HEK293 (cell line): Measurements from ENCODE around the gene TMPRSS4.
"Not testable (repeated sequence)": the region's sequence is repeated elsewhere in the genome, so short reads cannot be mapped to it uniquely, and the experiment has no call there.

Experiments used
- CTCF ChIA-PET: fragments of 350-600 bp; formaldehyde crosslinking; extraction: SDS; loops from one replicate; lab custom pipeline; 2021; ENCODE audit warnings: antibody characterized with exemption; lab: Yijun Ruan, JAX
- POLR2A ChIA-PET: fragments of 300-600 bp; formaldehyde crosslinking; extraction: SDS; loops from one replicate; lab custom pipeline; 2020; ENCODE audit warnings: antibody characterized with exemption, inconsistent platforms; lab: Yijun Ruan, JAX
- H3K27ac ChIP-seq: fragments of 200-500 bp; sonication (Bioruptor generic); 2 replicates; pipeline ENCODE4 v1.5.1; 2014; ENCODE audit warnings: low read depth, low read length, control low read depth, inconsistent platforms; ENCODE audit errors: extremely low read depth
- H3K36me3 ChIP-seq, 2 experiments: fragments of 200-500 bp in 1 of 2; sonication (Bioruptor generic) in 1 of 2; 1 replicate in 1 of 2; 2 replicates in 1 of 2; pipeline ENCODE4 v1.5.1; 2014 to 2017; ENCODE audit warnings: inconsistent platforms in 2 of 2, low read length in 2 of 2; ENCODE audit not compliant: control insufficient read depth in 2 of 2, insufficient read depth in 1 of 2
- H3K4me1 ChIP-seq: fragments of 200-500 bp; sonication (Bioruptor generic); 2 replicates; pipeline ENCODE4 v1.5.1; 2014; ENCODE audit warnings: mild to moderate bottlenecking, low read length, inconsistent platforms; ENCODE audit not compliant: control insufficient read depth, insufficient read depth
- H3K4me3 ChIP-seq: 2 replicates; pipeline ENCODE4 v1.5.1; 2011; ENCODE audit warnings: low read depth, mild to moderate bottlenecking, control low read depth, low read length, moderate library complexity
- H3K9me3 ChIP-seq: fragments of 200-500 bp; sonication (Bioruptor generic); 2 replicates; pipeline ENCODE4 v1.5.1; 2014; ENCODE audit warnings: low read depth, low read length, inconsistent platforms; ENCODE audit not compliant: control insufficient read depth, insufficient read depth
- GLIS1 ChIP-seq: fragments of 450-650 bp; formaldehyde crosslinking; IDR thresholded peaks from 2 replicates; pipeline ENCODE4 v1.5.1; 2016; ENCODE audit warnings: missing biosample characterization, missing genetic modification characterization
- KLF7 ChIP-seq: fragments of 450-650 bp; formaldehyde crosslinking; IDR thresholded peaks from 2 replicates; pipeline ENCODE4 v1.5.1; 2016; ENCODE audit warnings: missing biosample characterization, missing genetic modification characterization, borderline replicate concordance
- MZF1 ChIP-seq: fragments of 450-650 bp; formaldehyde crosslinking; IDR thresholded peaks from 2 replicates; pipeline ENCODE4 v1.5.1; 2017; ENCODE audit warnings: missing biosample characterization, missing genetic modification characterization, borderline replicate concordance
- TCF7L2 ChIP-seq: IDR thresholded peaks from 2 replicates; pipeline ENCODE4 v1.6.1; 2011; ENCODE audit warnings: low read depth, mild to moderate bottlenecking, inconsistent platforms, low read length, moderate library complexity, borderline replicate concordance
- ZFP37 ChIP-seq: fragments of 450-650 bp; formaldehyde crosslinking; IDR thresholded peaks from 2 replicates; pipeline ENCODE4 v1.5.1; 2016; ENCODE audit warnings: missing biosample characterization, missing genetic modification characterization
- ZNF133 ChIP-seq: fragments of 450-650 bp; formaldehyde crosslinking; IDR thresholded peaks from 2 replicates; pipeline ENCODE4 v1.5.1; 2016; ENCODE audit warnings: missing biosample characterization, missing genetic modification characterization
- ZNF146 ChIP-seq: fragments of 450-650 bp; formaldehyde crosslinking; IDR thresholded peaks from 2 replicates; pipeline ENCODE4 v1.5.1; 2016; ENCODE audit warnings: missing biosample characterization, missing genetic modification characterization
- ZNF184 ChIP-seq: fragments of 450-650 bp; IDR thresholded peaks from 2 replicates; pipeline ENCODE4 v1.5.1; 2018; ENCODE audit warnings: missing biosample characterization, mild to moderate bottlenecking, missing genetic modification characterization
- ZNF19 ChIP-seq: fragments of 450-650 bp; formaldehyde crosslinking; IDR thresholded peaks from 2 replicates; pipeline ENCODE4; 2016; ENCODE audit warnings: missing biosample characterization, missing genetic modification characterization, low read depth
- ZNF248 ChIP-seq: fragments of 450-650 bp; formaldehyde crosslinking; IDR thresholded peaks from 2 replicates; pipeline ENCODE4 v1.5.1; 2017; ENCODE audit warnings: missing biosample characterization, missing genetic modification characterization
- ZNF610 ChIP-seq: fragments of 450-650 bp; formaldehyde crosslinking; IDR thresholded peaks from 2 replicates; pipeline ENCODE4 v1.5.1; 2016; ENCODE audit warnings: missing biosample characterization, missing genetic modification characterization, borderline replicate concordance
- ZNF660 ChIP-seq: fragments of 450-650 bp; IDR thresholded peaks from 2 replicates; pipeline ENCODE4 v1.5.1; 2018; ENCODE audit warnings: missing biosample characterization, mild to moderate bottlenecking, missing genetic modification characterization
- ZNF843 ChIP-seq: fragments of 450-650 bp; formaldehyde crosslinking; IDR thresholded peaks from 2 replicates; pipeline ENCODE4 v1.5.1; 2016; ENCODE audit warnings: missing biosample characterization, missing genetic modification characterization
- TF ChIP-seq, protein P1 (sequence below): fragments of 450-650 bp; formaldehyde crosslinking; IDR thresholded peaks from 2 replicates; pipeline ENCODE4 v1.5.1; 2016; ENCODE audit warnings: missing biosample characterization, missing genetic modification characterization
- TF ChIP-seq, protein P2 (sequence below): IDR thresholded peaks from 2 replicates; pipeline ENCODE4 v1.6.1; 2011; ENCODE audit warnings: mild to moderate bottlenecking, low read depth, low read length, borderline replicate concordance
- TF ChIP-seq, protein P3 (sequence below): fragments of 450-650 bp; formaldehyde crosslinking; IDR thresholded peaks from 2 replicates; pipeline ENCODE4 v1.5.1; 2017; ENCODE audit warnings: missing biosample characterization, missing genetic modification characterization
- TF ChIP-seq, protein P4 (sequence below): fragments of 450-650 bp; formaldehyde crosslinking; IDR thresholded peaks from 2 replicates; pipeline ENCODE4 v1.5.1; 2017; ENCODE audit warnings: missing biosample characterization, missing genetic modification characterization

Gene TMPRSS4

DNA sequence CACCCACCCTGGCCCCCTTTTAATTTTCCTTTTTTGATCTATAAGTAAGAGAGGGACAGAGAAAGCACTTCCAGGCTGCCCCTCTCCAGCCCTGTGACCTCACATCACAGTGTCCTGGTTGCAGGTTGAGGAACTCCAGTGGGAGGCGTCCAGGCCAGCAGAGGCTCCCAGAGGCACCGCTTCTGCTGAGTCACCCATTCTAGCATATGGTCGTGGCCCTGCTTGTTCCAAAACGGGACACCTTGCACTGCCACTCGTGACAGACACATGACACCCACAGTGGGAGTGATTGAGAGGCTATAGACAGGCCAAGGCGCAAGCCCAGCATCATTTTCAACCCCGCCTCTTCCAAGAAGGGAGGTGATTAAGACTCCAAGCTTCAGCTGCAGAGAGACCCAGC lies 16.0 kb upstream of the TMPRSS4 start (continued):
- TF ChIP-seq, protein P1, sequence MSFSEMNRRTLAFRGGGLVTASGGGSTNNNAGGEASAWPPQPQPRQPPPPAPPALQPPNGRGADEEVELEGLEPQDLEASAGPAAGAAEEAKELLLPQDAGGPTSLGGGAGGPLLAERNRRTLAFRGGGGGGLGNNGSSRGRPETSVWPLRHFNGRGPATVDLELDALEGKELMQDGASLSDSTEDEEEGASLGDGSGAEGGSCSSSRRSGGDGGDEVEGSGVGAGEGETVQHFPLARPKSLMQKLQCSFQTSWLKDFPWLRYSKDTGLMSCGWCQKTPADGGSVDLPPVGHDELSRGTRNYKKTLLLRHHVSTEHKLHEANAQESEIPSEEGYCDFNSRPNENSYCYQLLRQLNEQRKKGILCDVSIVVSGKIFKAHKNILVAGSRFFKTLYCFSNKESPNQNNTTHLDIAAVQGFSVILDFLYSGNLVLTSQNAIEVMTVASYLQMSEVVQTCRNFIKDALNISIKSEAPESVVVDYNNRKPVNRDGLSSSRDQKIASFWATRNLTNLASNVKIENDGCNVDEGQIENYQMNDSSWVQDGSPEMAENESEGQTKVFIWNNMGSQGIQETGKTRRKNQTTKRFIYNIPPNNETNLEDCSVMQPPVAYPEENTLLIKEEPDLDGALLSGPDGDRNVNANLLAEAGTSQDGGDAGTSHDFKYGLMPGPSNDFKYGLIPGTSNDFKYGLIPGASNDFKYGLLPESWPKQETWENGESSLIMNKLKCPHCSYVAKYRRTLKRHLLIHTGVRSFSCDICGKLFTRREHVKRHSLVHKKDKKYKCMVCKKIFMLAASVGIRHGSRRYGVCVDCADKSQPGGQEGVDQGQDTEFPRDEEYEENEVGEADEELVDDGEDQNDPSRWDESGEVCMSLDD (tag by site-specific recombination) = no peak
- TF ChIP-seq ZNF146 (tag by site-specific recombination) = no peak

DNA sequence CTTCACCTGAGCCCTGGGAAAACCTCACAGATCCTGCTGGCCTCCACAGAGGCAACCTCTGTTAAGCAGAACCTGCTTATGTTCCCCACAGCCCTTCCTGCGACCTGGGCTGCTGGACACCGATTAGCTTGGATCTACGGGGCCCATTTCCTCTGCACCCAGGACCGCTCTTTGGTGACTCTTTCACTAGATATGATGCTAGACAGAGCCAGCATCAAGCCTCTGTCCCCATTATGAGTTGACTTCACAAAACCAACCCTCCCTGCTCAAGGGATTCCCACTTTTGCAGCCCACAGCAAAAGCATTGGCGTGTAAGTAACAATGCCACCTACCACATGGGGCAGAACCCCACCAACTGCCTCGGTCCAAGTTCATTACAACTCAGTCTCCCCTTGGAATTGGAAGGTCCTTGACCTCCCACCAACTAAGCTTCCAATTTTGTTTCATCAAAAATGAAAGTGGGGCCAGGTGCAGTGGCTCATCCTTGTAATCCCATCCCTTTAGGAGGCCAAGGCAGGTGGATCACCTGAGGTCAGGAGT lies 15.2 kb upstream of the TMPRSS4 start:
- Histone ChIP-seq H3K4me3 (no peak overlapping the region), H3K9me3 (no peaks in the 10 kb centered on the region), H3K4me1 (no peaks in the 10 kb centered on the region), H3K36me3 (no peaks in the 10 kb centered on the region), H3K27ac (no peak overlapping the region)
- TF ChIP-seq KLF7 (tag by site-specific recombination) = no peak
- TF ChIP-seq ZNF184 = no peak
- no peak for TF ChIP-seq ZNF19 (tag by site-specific recombination)
- no peak for TF ChIP-seq ZNF660 (tag by site-specific recombination)
- ChIA-PET CTCF (interaction anchor here (0.6 to 2.7 kb wide), 5 partner anchors 9 to 254 kb away, joined by 3 to 14 read pairs (median 5); no protein-coding TSS in a partner anchor), POLR2A (no interaction called here)

DNA sequence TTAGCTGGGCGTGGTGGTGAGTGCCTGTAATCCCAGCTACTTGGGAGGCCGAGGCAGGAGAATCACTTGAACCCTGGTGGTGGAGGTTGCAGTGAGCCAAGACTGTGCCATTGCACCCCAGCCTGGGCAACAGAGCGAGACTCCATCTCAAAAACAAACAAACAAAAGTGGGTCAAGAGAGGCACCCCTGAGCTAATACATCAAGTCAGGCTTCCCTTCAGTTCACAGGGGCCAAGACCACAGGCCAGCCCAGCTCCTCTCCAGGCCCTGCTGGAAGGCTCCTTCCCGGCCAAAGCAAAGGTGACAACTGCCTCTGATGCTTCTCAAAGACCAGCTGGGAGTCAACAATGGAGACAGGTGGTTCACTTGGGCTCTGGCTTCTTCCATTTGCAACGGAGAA lies 14.7 kb upstream of the TMPRSS4 start:
- CTCF ChIA-PET = interaction anchor here (0.6 to 2.7 kb wide), 4 partner anchors 9 to 254 kb away, joined by 3 to 14 read pairs (median 3); no protein-coding TSS in a partner anchor
- POLR2A ChIA-PET = not testable (repeated sequence)

DNA sequence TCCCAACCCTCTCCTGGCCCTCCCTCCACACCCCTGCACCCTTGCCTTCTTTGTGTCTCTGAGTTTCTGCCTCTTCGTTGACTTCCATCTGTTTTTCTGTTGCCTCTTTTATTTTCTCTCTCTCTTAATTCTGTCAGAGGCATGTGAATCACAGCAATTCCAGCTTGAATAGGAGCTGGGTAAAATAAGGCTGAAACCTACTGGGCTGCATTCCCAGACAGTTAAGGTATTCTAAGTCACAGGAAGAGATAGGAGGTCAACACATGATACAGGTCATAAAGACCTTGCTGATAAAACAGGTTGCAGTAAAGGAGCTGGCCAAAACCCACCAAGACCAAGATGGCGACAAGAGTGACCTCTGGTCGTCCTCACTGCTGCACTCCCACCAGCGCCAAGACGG lies 14.2 kb upstream of the TMPRSS4 start:
- H3K27ac ChIP-seq, POLR2A ChIA-PET, H3K4me1 ChIP-seq, H3K9me3 ChIP-seq, H3K4me3 ChIP-seq, H3K36me3 ChIP-seq: not testable (repeated sequence)
- CTCF ChIA-PET = interaction anchor here (0.8 to 2.7 kb wide), 3 partner anchors 10 to 255 kb away, joined by 3 to 14 read pairs (median 3); no protein-coding TSS in a partner anchor

More for the DNA sequence above, 14.7 kb upstream of the TMPRSS4 start:
- not testable (repeated sequence) for H3K9me3 ChIP-seq, H3K36me3 ChIP-seq, H3K27ac ChIP-seq, H3K4me3 ChIP-seq, H3K4me1 ChIP-seq

DNA sequence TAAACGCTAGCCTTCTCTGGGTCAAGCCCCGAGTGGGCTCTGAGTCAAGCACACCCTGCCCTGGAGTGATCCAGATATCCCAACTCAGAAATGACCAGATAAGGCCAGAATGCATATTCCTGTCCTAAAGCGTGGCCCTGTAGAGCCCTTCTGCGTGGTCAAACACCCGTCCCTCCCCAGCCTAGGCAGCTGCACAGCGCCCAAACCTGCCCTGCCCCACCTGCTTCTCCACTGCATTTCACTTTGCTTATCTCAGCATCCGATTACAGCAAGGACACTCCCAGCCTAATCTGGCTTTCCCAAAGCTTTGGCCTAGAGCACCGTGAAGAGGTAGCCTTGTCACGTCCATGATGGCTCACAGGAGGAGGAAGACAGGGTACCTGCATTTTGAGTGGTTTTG lies 11.9 kb upstream of the TMPRSS4 start:
- H3K9me3 ChIP-seq = no peaks in the 10 kb centered on the region
- ChIA-PET CTCF (no interaction called here), POLR2A (no interaction called here)
- no peak overlapping the region for H3K4me3 ChIP-seq
- H3K4me1 ChIP-seq = no peaks in the 10 kb centered on the region
- no peaks in the 10 kb centered on the region for H3K36me3 ChIP-seq
- no peak overlapping the region for H3K27ac ChIP-seq
- TF ChIP-seq ZNF843 (tag by site-specific recombination) = no peak
- TF ChIP-seq ZNF248 (tag by site-specific recombination) = no peak
- TF ChIP-seq MZF1 (tag by site-specific recombination) = no peak
- TF ChIP-seq, protein P2, sequence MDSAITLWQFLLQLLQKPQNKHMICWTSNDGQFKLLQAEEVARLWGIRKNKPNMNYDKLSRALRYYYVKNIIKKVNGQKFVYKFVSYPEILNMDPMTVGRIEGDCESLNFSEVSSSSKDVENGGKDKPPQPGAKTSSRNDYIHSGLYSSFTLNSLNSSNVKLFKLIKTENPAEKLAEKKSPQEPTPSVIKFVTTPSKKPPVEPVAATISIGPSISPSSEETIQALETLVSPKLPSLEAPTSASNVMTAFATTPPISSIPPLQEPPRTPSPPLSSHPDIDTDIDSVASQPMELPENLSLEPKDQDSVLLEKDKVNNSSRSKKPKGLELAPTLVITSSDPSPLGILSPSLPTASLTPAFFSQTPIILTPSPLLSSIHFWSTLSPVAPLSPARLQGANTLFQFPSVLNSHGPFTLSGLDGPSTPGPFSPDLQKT = no peak
- no peak for TF ChIP-seq ZFP37 (tag by site-specific recombination)
- TF ChIP-seq GLIS1 (tag by site-specific recombination) = no peak
- no peak for TF ChIP-seq TCF7L2
- TF ChIP-seq ZNF133 (tag by site-specific recombination) = no peak
- no peak for TF ChIP-seq ZNF610 (tag by site-specific recombination)
- TF ChIP-seq, protein P3, sequence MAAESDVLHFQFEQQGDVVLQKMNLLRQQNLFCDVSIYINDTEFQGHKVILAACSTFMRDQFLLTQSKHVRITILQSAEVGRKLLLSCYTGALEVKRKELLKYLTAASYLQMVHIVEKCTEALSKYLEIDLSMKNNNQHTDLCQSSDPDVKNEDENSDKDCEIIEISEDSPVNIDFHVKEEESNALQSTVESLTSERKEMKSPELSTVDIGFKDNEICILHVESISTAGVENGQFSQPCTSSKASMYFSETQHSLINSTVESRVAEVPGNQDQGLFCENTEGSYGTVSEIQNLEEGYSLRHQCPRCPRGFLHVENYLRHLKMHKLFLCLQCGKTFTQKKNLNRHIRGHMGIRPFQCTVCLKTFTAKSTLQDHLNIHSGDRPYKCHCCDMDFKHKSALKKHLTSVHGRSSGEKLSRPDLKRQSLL (tag by site-specific recombination) = no peak
- TF ChIP-seq, protein P4, sequence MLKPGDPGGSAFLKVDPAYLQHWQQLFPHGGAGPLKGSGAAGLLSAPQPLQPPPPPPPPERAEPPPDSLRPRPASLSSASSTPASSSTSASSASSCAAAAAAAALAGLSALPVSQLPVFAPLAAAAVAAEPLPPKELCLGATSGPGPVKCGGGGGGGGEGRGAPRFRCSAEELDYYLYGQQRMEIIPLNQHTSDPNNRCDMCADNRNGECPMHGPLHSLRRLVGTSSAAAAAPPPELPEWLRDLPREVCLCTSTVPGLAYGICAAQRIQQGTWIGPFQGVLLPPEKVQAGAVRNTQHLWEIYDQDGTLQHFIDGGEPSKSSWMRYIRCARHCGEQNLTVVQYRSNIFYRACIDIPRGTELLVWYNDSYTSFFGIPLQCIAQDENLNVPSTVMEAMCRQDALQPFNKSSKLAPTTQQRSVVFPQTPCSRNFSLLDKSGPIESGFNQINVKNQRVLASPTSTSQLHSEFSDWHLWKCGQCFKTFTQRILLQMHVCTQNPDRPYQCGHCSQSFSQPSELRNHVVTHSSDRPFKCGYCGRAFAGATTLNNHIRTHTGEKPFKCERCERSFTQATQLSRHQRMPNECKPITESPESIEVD = no peak
- TF ChIP-seq, all 188 proteins: peak for 0
